Fibroblast of pulmonary artery (primary cell): Measurements from ENCODE around the gene CALCOCO1.

Experiments
- DNase-seq: peaks from one replicate; pipeline ENCODE4 v3.0.0-alpha.2; 2010; ENCODE audit warnings: low read depth
- H3K4me3 ChIP-seq: replicated peaks from 2 replicates; pipeline ENCODE4 v1.5.1; 2011; ENCODE audit warnings: low read depth, mild to moderate bottlenecking, control low read depth, low read length, moderate library complexity
- TF ChIP-seq, protein P1 (sequence below): IDR thresholded peaks from 2 replicates; pipeline ENCODE4 v1.5.1; 2011; ENCODE audit warnings: mild to moderate bottlenecking, control low read depth, low read length, inconsistent platforms; ENCODE audit errors: missing control alignments

Gene CALCOCO1

DNA sequence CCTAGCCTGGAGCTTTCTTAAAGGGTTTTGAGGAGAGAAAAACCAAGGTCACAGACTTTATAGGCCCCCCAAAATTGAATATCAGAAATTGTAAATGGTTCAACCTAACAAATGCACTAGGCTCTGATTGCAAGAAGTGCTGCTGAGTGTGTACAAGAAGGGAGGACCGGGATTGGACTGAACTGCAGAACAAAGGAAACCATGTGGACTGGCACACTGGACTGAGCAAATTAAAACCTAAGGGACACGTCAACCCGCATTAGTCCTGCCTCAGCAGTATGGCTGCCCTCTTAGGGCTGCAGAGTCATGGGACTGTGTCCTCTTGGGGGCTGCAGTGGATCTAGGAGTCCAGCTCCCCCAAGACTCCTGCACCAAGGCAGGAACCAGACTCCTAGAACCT is 25.4 kb upstream of the CALCOCO1 start:
- TF ChIP-seq, protein P1, sequence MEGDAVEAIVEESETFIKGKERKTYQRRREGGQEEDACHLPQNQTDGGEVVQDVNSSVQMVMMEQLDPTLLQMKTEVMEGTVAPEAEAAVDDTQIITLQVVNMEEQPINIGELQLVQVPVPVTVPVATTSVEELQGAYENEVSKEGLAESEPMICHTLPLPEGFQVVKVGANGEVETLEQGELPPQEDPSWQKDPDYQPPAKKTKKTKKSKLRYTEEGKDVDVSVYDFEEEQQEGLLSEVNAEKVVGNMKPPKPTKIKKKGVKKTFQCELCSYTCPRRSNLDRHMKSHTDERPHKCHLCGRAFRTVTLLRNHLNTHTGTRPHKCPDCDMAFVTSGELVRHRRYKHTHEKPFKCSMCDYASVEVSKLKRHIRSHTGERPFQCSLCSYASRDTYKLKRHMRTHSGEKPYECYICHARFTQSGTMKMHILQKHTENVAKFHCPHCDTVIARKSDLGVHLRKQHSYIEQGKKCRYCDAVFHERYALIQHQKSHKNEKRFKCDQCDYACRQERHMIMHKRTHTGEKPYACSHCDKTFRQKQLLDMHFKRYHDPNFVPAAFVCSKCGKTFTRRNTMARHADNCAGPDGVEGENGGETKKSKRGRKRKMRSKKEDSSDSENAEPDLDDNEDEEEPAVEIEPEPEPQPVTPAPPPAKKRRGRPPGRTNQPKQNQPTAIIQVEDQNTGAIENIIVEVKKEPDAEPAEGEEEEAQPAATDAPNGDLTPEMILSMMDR: no peak
- DNase-seq: no peak

DNA sequence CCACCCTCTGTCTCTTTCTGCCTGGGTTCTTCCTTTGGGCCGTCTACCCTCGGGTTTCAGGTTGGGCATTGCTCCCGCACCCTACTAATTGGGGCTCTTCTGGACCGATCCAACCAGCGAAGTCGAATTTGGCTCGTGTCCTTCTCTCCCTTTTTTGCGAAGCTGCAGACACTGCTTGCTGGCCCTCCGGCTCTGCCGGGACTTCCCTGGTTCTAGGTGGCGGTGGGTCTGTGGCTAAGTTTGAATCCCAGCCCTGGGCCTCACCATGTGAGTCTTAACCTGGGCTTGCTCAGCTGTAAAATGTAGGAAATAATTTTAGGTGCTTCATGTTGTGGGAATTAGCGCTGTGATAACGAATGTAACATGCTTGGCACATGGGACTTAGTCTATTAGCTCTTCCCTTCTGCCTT is 24.9 kb upstream of the CALCOCO1 start:
- H3K4me3 ChIP-seq: no peak overlapping the region
- TF ChIP-seq, protein P1: no peak
- DNase-seq: no peak

More for the DNA sequence above, 25.4 kb upstream of the CALCOCO1 start:
- no peak overlapping the region for H3K4me3 ChIP-seq

DNA sequence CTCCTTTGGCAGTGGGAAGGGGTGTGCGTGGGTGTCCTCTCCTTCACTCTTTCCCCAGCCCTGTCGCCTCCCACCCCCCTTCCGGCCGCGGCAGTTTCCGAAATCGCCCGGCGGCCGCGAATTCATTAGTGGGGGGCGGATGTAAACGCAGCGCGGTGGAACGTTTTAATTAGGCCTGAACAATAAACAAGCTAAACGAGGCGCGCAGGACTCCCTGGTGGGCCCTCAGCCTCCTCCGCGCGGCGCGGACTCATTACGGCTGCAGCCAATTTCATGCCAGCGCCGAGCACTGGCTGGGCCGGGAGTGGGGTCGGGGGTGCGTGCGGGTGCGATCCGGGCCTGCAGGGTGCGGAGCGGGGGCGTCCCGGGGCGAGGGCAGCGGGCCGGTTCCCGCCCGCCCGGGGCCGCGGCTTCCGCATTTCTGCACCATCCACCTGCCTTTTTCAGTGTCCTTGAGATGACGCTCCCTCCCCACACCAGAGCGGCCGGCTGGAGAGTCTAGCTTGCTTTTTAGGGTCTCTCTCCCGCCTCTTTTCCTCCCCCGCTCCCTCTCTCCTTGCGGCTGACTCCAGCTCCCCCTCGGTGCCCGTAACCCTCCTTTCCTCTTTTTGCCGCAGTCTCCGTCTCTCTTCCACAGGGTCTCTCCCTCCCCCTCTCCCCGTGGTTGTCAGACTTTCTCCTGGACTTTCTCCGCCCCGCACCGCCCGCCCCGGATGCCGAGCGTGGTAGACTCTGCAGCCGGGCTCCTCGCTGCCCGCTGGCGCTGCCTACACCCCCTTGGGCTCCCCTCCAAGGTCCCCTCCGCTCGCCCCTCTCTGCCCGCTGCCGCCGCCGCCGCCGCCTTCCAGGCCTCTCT is 24.3 kb upstream of the CALCOCO1 start, which contains the start of gene CISTR:
Gene CISTR (minus strand): TSS at position 644 of the 856 bp plus-strand sequence.
- H3K4me3 ChIP-seq: peak within 1 kb of the TSS; percentile 32
- DNase-seq: no peak
- TF ChIP-seq, protein P1: no peak

DNA sequence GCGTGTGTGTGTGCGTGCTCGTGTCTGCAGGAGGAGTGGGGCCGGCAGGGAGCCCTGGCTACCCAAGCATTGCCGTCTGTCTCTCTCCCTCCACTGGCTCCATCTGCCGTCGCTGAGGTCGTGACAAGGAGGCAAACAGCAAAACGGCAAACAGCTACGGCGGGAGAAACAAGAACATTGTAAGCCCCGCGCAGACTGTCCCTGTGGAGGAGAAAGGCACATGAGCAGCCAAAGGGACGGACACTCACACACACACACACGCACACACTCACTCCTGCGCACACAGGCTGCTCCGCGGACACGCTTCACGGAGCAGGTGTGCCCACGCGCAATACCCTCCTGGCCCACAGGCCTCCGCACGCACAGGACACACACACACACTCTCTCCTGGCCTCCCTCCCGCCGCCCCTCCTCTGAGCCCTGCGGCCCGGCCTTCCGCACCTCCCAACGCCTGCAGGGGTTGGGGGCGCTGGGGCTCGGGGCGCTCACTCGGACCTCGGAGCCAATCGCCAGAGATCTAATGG is 23.6 kb upstream of the CALCOCO1 start:
- DNase-seq: peak; percentile 24
- peak overlapping the region; percentile 32 for H3K4me3 ChIP-seq
- TF ChIP-seq, protein P1: no peak

DNA sequence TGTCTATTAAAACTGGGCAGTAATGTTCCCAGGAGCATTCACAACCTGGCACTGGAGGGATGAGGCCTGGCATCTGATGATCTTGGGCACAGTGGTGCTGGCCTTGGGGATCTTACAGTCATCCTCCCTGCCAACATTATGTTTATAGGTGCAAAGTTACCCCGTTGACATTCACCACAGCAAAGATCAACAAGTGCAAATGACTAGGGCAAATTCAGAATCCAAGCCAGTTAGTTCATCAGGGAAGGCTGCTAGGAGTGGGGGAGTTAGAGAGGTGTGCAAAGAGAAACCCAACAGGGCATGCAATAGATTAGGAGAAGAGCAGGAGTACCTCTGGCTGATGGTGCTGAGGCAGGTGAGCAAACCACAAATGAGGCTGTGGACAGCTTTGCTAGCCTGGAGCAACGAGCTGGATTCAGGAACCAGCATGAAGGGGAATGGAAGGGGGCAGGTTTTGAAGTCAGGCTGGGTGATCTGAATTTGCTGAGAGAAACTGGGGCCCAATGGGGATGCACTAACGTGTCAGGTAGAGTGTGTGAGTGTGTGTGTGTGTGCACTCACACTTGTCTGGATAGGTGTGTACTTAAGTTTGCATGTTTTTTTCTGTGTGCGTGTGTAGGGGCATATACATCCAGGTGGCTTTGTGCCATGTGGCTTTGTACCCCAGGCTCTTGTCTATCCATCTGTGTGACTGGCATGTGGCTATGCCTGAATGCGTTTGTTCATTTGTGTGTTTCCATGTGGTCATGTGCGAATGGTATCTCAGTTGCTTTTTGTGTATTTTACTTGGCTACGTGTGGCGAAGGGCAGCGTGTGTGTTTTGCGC is 22.9 kb upstream of the CALCOCO1 start:
- no peak for DNase-seq
- no peak overlapping the region for H3K4me3 ChIP-seq
- TF ChIP-seq, protein P1: no peak

DNA sequence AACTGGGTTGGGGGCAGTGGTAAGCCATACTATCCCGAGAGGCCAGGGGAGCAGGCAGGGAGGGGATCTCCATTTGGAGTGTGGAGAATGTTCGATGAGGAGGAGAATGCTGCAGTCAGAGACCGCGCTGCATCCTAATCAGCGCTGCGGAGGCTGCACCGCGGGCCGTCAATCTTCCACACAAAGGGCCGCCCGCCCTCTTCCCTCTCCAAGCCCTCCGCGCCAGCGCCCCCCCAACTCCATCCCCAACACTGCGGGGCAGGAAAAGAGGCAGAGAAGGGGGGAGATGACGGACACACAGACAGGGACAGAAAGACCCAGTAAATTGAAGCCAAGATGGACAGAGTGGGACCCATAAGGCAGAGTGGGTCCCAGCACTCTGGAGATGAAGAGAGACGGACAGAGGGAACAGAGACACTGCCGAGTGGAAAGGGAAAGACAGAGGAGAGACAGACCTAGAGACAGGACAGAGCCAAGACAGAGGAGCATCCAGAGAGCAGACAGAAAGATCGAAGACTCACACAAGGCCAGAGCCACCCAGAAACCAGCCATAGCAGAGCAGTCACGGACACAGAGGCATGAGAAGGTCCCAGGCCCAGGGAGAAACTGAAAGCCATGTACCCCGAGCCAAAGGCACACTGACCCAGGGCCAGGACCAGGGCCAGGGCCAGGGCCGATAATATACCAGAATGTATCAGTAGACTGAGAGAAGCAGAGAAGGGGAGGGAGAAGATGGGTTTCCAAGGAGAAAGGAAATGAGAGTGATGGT is 21.0 kb upstream of the CALCOCO1 start:
- TF ChIP-seq, protein P1: no peak
- DNase-seq: no peak
- no peak overlapping the region for H3K4me3 ChIP-seq
